HL-60 (cell line): ENCODE results near the gene PDK2.

Source experiments
- DNase-seq, 2 experiments: peaks; one replicate each; pipeline ENCODE4 v3.0.0-alpha.2; 2010 to 2020; ENCODE audit warnings: low read depth in 1 of 2, low spot score in 1 of 2
- H3K27ac ChIP-seq: fragments of 250-450 bp; sonication (Bioruptor Pico); replicated peaks from 2 replicates; pipeline ENCODE4 v1.5.1; 2020; ENCODE audit warnings: mild to moderate bottlenecking, moderate library complexity
- H3K27me3 ChIP-seq: fragments of 250-450 bp; sonication (Bioruptor Pico); 2 replicates; pipeline ENCODE4 v1.5.1; 2021; ENCODE audit warnings: mild to moderate bottlenecking, moderate library complexity; ENCODE audit not compliant: insufficient read depth, poor library complexity, severe bottlenecking
- H3K4me3 ChIP-seq: replicated peaks from 2 replicates; pipeline ENCODE4 v1.5.1; 2011; ENCODE audit warnings: mild to moderate bottlenecking, control low read depth, low read length; ENCODE audit not compliant: insufficient read depth
- GABPA ChIP-seq: IDR thresholded peaks from 2 replicates; pipeline ENCODE4 v1.6.1; 2012; ENCODE audit warnings: low read depth
- POLR2AphosphoS5 ChIP-seq: IDR thresholded peaks from 2 replicates; pipeline ENCODE4 v1.6.1; 2012; ENCODE audit warnings: low read depth
- SPI1 ChIP-seq: IDR thresholded peaks from 2 replicates; pipeline ENCODE4 v1.6.1; 2012; ENCODE audit warnings: low read depth, mild to moderate bottlenecking, borderline replicate concordance
- TF ChIP-seq, protein P1 (sequence below): IDR thresholded peaks from one replicate; pipeline ENCODE4 v1.5.1; 2011; ENCODE audit warnings: low read length, control low read depth, inconsistent platforms; ENCODE audit not compliant: insufficient read depth
- TF ChIP-seq, protein P2 (sequence below): IDR thresholded peaks from 2 replicates; pipeline ENCODE4 v1.6.1; 2012; ENCODE audit warnings: low read depth; ENCODE audit not compliant: insufficient replicate concordance

PDK2 gene

GRCh38 chr17:50123649-50124349, 28.6 kb downstream of the PDK2 start:
- DNase-seq: no peak
- TF ChIP-seq, protein P1, sequence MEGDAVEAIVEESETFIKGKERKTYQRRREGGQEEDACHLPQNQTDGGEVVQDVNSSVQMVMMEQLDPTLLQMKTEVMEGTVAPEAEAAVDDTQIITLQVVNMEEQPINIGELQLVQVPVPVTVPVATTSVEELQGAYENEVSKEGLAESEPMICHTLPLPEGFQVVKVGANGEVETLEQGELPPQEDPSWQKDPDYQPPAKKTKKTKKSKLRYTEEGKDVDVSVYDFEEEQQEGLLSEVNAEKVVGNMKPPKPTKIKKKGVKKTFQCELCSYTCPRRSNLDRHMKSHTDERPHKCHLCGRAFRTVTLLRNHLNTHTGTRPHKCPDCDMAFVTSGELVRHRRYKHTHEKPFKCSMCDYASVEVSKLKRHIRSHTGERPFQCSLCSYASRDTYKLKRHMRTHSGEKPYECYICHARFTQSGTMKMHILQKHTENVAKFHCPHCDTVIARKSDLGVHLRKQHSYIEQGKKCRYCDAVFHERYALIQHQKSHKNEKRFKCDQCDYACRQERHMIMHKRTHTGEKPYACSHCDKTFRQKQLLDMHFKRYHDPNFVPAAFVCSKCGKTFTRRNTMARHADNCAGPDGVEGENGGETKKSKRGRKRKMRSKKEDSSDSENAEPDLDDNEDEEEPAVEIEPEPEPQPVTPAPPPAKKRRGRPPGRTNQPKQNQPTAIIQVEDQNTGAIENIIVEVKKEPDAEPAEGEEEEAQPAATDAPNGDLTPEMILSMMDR: no peak
- TF ChIP-seq SPI1 (no peak), POLR2AphosphoS5 (no peak), GABPA (no peak)
- TF ChIP-seq, protein P2, sequence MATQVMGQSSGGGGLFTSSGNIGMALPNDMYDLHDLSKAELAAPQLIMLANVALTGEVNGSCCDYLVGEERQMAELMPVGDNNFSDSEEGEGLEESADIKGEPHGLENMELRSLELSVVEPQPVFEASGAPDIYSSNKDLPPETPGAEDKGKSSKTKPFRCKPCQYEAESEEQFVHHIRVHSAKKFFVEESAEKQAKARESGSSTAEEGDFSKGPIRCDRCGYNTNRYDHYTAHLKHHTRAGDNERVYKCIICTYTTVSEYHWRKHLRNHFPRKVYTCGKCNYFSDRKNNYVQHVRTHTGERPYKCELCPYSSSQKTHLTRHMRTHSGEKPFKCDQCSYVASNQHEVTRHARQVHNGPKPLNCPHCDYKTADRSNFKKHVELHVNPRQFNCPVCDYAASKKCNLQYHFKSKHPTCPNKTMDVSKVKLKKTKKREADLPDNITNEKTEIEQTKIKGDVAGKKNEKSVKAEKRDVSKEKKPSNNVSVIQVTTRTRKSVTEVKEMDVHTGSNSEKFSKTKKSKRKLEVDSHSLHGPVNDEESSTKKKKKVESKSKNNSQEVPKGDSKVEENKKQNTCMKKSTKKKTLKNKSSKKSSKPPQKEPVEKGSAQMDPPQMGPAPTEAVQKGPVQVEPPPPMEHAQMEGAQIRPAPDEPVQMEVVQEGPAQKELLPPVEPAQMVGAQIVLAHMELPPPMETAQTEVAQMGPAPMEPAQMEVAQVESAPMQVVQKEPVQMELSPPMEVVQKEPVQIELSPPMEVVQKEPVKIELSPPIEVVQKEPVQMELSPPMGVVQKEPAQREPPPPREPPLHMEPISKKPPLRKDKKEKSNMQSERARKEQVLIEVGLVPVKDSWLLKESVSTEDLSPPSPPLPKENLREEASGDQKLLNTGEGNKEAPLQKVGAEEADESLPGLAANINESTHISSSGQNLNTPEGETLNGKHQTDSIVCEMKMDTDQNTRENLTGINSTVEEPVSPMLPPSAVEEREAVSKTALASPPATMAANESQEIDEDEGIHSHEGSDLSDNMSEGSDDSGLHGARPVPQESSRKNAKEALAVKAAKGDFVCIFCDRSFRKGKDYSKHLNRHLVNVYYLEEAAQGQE: no peak
- no peak overlapping the region for H3K27ac ChIP-seq
- no peak overlapping the region for H3K4me3 ChIP-seq
- H3K27me3 ChIP-seq: peaks cover 44% of the 10 kb centered on the region

GRCh38 chr17:50125420-50125997, 30.4 kb downstream of the PDK2 start:
- no peak for TF ChIP-seq POLR2AphosphoS5
- TF ChIP-seq SPI1: no peak
- TF ChIP-seq, protein P2: no peak
- no peak for TF ChIP-seq GABPA
- TF ChIP-seq, protein P1: no peak
- Histone ChIP-seq H3K4me3 (no peak overlapping the region), H3K27me3 (peaks cover 44% of the 10 kb centered on the region), H3K27ac (no peak overlapping the region)
- DNase-seq: no peak

DNA sequence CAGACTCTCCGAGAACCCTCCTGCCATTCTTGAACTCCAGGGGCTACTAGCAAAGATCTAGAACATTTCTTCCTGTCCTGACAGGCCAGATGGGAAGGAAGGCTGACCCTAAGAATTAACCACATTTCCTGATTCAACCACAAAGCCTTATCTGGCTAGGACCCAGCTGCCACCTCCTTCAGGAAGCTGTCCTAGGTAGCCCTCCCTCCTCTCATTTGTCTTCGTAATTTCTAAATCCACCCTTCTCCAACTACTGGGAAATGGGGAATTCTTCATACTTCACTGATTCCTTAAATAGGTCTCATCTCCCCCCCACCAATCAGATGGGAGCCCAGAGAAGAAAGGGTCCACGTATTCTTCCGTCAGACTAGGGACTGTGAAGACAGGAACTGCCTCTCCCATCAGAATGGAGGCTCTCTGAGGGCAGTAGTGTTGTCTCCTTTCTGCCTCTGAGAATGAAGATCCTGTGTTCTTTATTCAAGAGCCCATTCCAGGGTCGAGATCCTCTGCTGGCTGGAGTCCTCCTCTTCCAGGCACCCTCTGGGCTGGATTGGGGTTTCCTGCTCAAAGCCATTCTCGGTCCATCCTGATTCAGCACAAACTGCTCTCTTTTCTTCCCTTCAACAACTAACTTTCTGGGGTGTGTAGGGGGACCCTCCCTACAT, 32.7 kb downstream of the PDK2 start:
- TF ChIP-seq, protein P2: peak; percentile 65
- 0 out of 2 replicates have a peak, but pooled peaks have one; percentile 29 for TF ChIP-seq POLR2AphosphoS5
- no peak for TF ChIP-seq GABPA
- TF ChIP-seq, protein P1: no peak
- 0 out of 2 replicates have a peak, but pooled peaks have one; percentile 3 for TF ChIP-seq SPI1
- Histone ChIP-seq H3K27ac (no peak overlapping the region), H3K27me3 (peaks cover 39% of the 10 kb centered on the region), H3K4me3 (no peak overlapping the region)
- DNase-seq: peak in 1 of 2 experiments; percentile 47
